ENCODE results near the gene METTL25.
A peak's percentile ranks its signal among the peaks of the same experiment; 100 is the strongest.
"Not testable (repeated sequence)": the region's sequence is repeated elsewhere in the genome, so short reads cannot be mapped to it uniquely, and the experiment has no call there.

METTL25 gene

GRCh38 chr12:82358200-82359114, at the start of gene METTL25, which contains the start of gene CCDC59:
Gene METTL25, plus strand, starts transcription at chr12:82358529. Its CDS starts 37 bp downstream, at chr12:82358566.
Gene CCDC59, minus strand, starts transcription at chr12:82358387. Its CDS starts 11 bp downstream, at chr12:82358376.
- H3K27ac Mint-ChIP-seq, result peak within 1 kb of the TSS; percentile 100
- H3K4me3 Mint-ChIP-seq, result peak within 1 kb of the TSS; percentile 100
- H3K9me3 Mint-ChIP-seq, result peaks cover 3% of the 10 kb centered on the region
- H3K4me1 Mint-ChIP-seq (ENCODE audit: low read depth), result peaks cover 62% of the 10 kb centered on the region
- peaks cover 67% of the 10 kb centered on the region for H3K36me3 Mint-ChIP-seq (ENCODE audit: low read depth)
- peak; percentile 98 for DNase-seq
- no peaks in the 10 kb centered on the region for H3K27me3 Mint-ChIP-seq

GRCh38 chr12:82314406-82314892, 43.9 kb upstream of the METTL25 start:
- Mint-ChIP-seq H3K4me1 (ENCODE audit: low read depth) (no peaks in the 10 kb centered on the region), H3K27ac (no peak overlapping the region), H3K27me3 (peaks cover 9% of the 10 kb centered on the region), H3K9me3 (peaks cover 3% of the 10 kb centered on the region), H3K36me3 (ENCODE audit: low read depth) (no peaks in the 10 kb centered on the region), H3K4me3 (no peak overlapping the region)
- no peak for DNase-seq

GRCh38 chr12:82319276-82319675, 39.1 kb upstream of the METTL25 start:
- Mint-ChIP-seq H3K4me3 (no peak overlapping the region), H3K4me1 (ENCODE audit: low read depth) (no peaks in the 10 kb centered on the region), H3K27me3 (peaks cover 7% of the 10 kb centered on the region), H3K36me3 (ENCODE audit: low read depth) (no peaks in the 10 kb centered on the region), H3K9me3 (no peaks in the 10 kb centered on the region), H3K27ac (no peak overlapping the region)
- DNase-seq, result no peak

- DNase-seq, result no peak
- Mint-ChIP-seq H3K4me1 (ENCODE audit: low read depth) (no peaks in the 10 kb centered on the region), H3K27me3 (peaks cover 2% of the 10 kb centered on the region), H3K27ac (no peak overlapping the region), H3K36me3 (ENCODE audit: low read depth) (no peaks in the 10 kb centered on the region), H3K4me3 (no peak overlapping the region), H3K9me3 (no peaks in the 10 kb centered on the region)
Observed at GRCh38 chr12:82325540-82326336, 32.6 kb upstream of the METTL25 start.

GRCh38 chr12:82326905-82327503, 31.3 kb upstream of the METTL25 start:
- Mint-ChIP-seq H3K4me3 (no peak overlapping the region), H3K36me3 (ENCODE audit: low read depth) (no peaks in the 10 kb centered on the region), H3K27me3 (peaks cover 2% of the 10 kb centered on the region), H3K9me3 (no peaks in the 10 kb centered on the region), H3K27ac (no peak overlapping the region), H3K4me1 (ENCODE audit: low read depth) (no peaks in the 10 kb centered on the region)
- no peak for DNase-seq

- Mint-ChIP-seq H3K27ac (no peak overlapping the region), H3K36me3 (ENCODE audit: low read depth) (no peaks in the 10 kb centered on the region), H3K27me3 (peaks cover 2% of the 10 kb centered on the region), H3K9me3 (no peaks in the 10 kb centered on the region), H3K4me3 (no peak overlapping the region), H3K4me1 (ENCODE audit: low read depth) (no peaks in the 10 kb centered on the region)
- DNase-seq, result no peak
Observed at GRCh38 chr12:82327861-82328260, 30.5 kb upstream of the METTL25 start.

GRCh38 chr12:82329508-82329907, 28.8 kb upstream of the METTL25 start:
- no peaks in the 10 kb centered on the region for H3K4me1 Mint-ChIP-seq (ENCODE audit: low read depth)
- H3K9me3 Mint-ChIP-seq, result no peaks in the 10 kb centered on the region
- no peak overlapping the region for H3K4me3 Mint-ChIP-seq
- no peak overlapping the region for H3K27ac Mint-ChIP-seq
- peaks cover 7% of the 10 kb centered on the region for H3K27me3 Mint-ChIP-seq
- no peak for DNase-seq
- H3K36me3 Mint-ChIP-seq (ENCODE audit: low read depth), result no peaks in the 10 kb centered on the region

GRCh38 chr12:82350161-82350560, 8.2 kb upstream of the METTL25 start:
- peaks cover 80% of the 10 kb centered on the region for H3K36me3 Mint-ChIP-seq (ENCODE audit: low read depth)
- DNase-seq, result no peak
- peak overlapping the region; percentile 50 for H3K27ac Mint-ChIP-seq
- H3K9me3 Mint-ChIP-seq, result no peaks in the 10 kb centered on the region
- H3K4me3 Mint-ChIP-seq, result no peak overlapping the region
- H3K27me3 Mint-ChIP-seq, result no peaks in the 10 kb centered on the region
- H3K4me1 Mint-ChIP-seq (ENCODE audit: low read depth), result peaks cover 9% of the 10 kb centered on the region

GRCh38 chr12:82351390-82351789, 6.9 kb upstream of the METTL25 start:
- peaks cover 21% of the 10 kb centered on the region for H3K4me1 Mint-ChIP-seq (ENCODE audit: low read depth)
- H3K36me3 Mint-ChIP-seq (ENCODE audit: low read depth), result peaks cover 92% of the 10 kb centered on the region
- no peak for DNase-seq
- H3K9me3 Mint-ChIP-seq, result no peaks in the 10 kb centered on the region
- H3K27ac Mint-ChIP-seq, result no peak overlapping the region
- no peaks in the 10 kb centered on the region for H3K27me3 Mint-ChIP-seq
- no peak overlapping the region for H3K4me3 Mint-ChIP-seq

- Mint-ChIP-seq H3K4me3 (peak overlapping the region; percentile 100), H3K27ac (peak overlapping the region; percentile 100), H3K27me3 (no peaks in the 10 kb centered on the region), H3K9me3 (peaks cover 3% of the 10 kb centered on the region), H3K36me3 (ENCODE audit: low read depth) (peaks cover 78% of the 10 kb centered on the region), H3K4me1 (ENCODE audit: low read depth) (peaks cover 55% of the 10 kb centered on the region)
- DNase-seq, result no peak
Observed at GRCh38 chr12:82357340-82357739, 989 bp upstream of the METTL25 start.

GRCh38 chr12:82357845-82358199, 507 bp upstream of the METTL25 start:
- Mint-ChIP-seq H3K4me1 (ENCODE audit: low read depth) (peaks cover 59% of the 10 kb centered on the region), H3K4me3 (peak overlapping the region; percentile 100), H3K36me3 (ENCODE audit: low read depth) (peaks cover 74% of the 10 kb centered on the region)

GRCh38 chr12:82359115-82359478, 768 bp downstream of the METTL25 start:
- peaks cover 61% of the 10 kb centered on the region for H3K36me3 Mint-ChIP-seq (ENCODE audit: low read depth)
- peaks cover 3% of the 10 kb centered on the region for H3K9me3 Mint-ChIP-seq
- peak overlapping the region; percentile 100 for H3K4me3 Mint-ChIP-seq
- no peaks in the 10 kb centered on the region for H3K27me3 Mint-ChIP-seq
- peaks cover 62% of the 10 kb centered on the region for H3K4me1 Mint-ChIP-seq (ENCODE audit: low read depth)
- peak overlapping the region; percentile 100 for H3K27ac Mint-ChIP-seq
- no peak for DNase-seq

More at GRCh38 chr12:82357845-82358199, 507 bp upstream of the METTL25 start:
- Mint-ChIP-seq H3K9me3 (peaks cover 3% of the 10 kb centered on the region), H3K27ac (peak overlapping the region; percentile 100), H3K27me3 (no peaks in the 10 kb centered on the region)
- no peak for DNase-seq

GRCh38 chr12:82360834-82361233, 2.5 kb downstream of the METTL25 start:
- H3K9me3 Mint-ChIP-seq, H3K4me3 Mint-ChIP-seq, H3K27me3 Mint-ChIP-seq, DNase-seq, H3K27ac Mint-ChIP-seq: not testable (repeated sequence)
- peaks cover 54% of the 10 kb centered on the region for H3K4me1 Mint-ChIP-seq (ENCODE audit: low read depth)
- peaks cover 43% of the 10 kb centered on the region for H3K36me3 Mint-ChIP-seq (ENCODE audit: low read depth)

GRCh38 chr12:82361461-82361915, 3.2 kb downstream of the METTL25 start:
- no peak for DNase-seq
- Mint-ChIP-seq H3K4me1 (ENCODE audit: low read depth) (peaks cover 52% of the 10 kb centered on the region), H3K27me3 (no peaks in the 10 kb centered on the region), H3K9me3 (peaks cover 3% of the 10 kb centered on the region), H3K4me3 (no peak overlapping the region), H3K36me3 (ENCODE audit: low read depth) (peaks cover 37% of the 10 kb centered on the region), H3K27ac (no peak overlapping the region)

All from activated T-cell treated with anti-CD3 and anti-CD28 coated beads, Interleukin-2, amount 50 U/mL, for 24 hours (primary cell).